CD14-positive monocyte (primary cell): ENCODE measurements around the gene KRTAP11-1. TPM values are rescaled to one million over a fixed set of nuclear protein-coding genes. Genes with fewer than 3 reads are reported as not detected.

ENCODE experiments used
- DNase-seq, 3 donors: peaks; one replicate each; pipeline ENCODE4 v3.0.0-alpha.2; 2011 to 2022
- H2AFZ ChIP-seq: 2 replicates; pipeline ENCODE4 v1.6.0; 2012; ENCODE audit warnings: mild to moderate bottlenecking, low read depth, low read length, inconsistent platforms; ENCODE audit not compliant: insufficient read depth, poor library complexity, severe bottlenecking
- H3K27ac ChIP-seq, 2 donors: 1 replicate in 1 of 2; 2 replicates in 1 of 2; pipeline ENCODE4 v1.5.1; 2012 to 2013; ENCODE audit warnings: low read length in 2 of 2, control low read depth in 1 of 2, inconsistent platforms in 1 of 2, low read depth in 1 of 2, mild to moderate bottlenecking in 1 of 2
- H3K27me3 ChIP-seq, 2 donors: one replicate each; pipeline versions ENCODE4 v1.6.0 to v1.6.1; 2011 to 2013; ENCODE audit warnings: low read length in 2 of 2; ENCODE audit not compliant: control insufficient read depth in 2 of 2, insufficient read depth in 2 of 2
- H3K36me3 ChIP-seq, 2 donors: replicated peaks in 1 of 2; 1 replicate in 1 of 2; 2 replicates in 1 of 2; pipeline versions ENCODE4 v1.5.1 to v1.6.1; 2012 to 2013; ENCODE audit warnings: low read length in 2 of 2, control low read depth in 1 of 2, inconsistent platforms in 1 of 2, mild to moderate bottlenecking in 1 of 2; ENCODE audit not compliant: insufficient read depth in 2 of 2, control insufficient read depth in 1 of 2
- H3K4me1 ChIP-seq, 2 donors: 1 replicate in 1 of 2; 2 replicates in 1 of 2; pipeline versions ENCODE4 v1.5.1 to v1.6.1; 2012 to 2013; ENCODE audit warnings: low read length in 2 of 2, control low read depth in 1 of 2, inconsistent platforms in 1 of 2, mild to moderate bottlenecking in 1 of 2, moderate library complexity in 1 of 2; ENCODE audit not compliant: insufficient read depth in 2 of 2, control insufficient read depth in 1 of 2
- H3K4me2 ChIP-seq: replicated peaks from 2 replicates; pipeline ENCODE3; 2012; ENCODE audit warnings: low read length, moderate library complexity, mild to moderate bottlenecking; ENCODE audit not compliant: poor library complexity, severe bottlenecking; ENCODE audit errors: extremely low read depth
- H3K4me3 ChIP-seq, 3 experiments: fragments of 200-600 bp in 1 of 3; sonication (generic) in 1 of 3; replicated peaks in 1 of 3; 1 replicate in 2 of 3; 2 replicates in 1 of 3; pipeline ENCODE4 v1.5.1; 2011 to 2013; ENCODE audit warnings: low read length in 3 of 3, mild to moderate bottlenecking in 3 of 3, control low read depth in 2 of 3, low read depth in 2 of 3, inconsistent platforms in 1 of 3, moderate library complexity in 1 of 3
- H3K79me2 ChIP-seq: 2 replicates; pipeline ENCODE4 v1.6.0; 2012; ENCODE audit warnings: mild to moderate bottlenecking, control low read depth, inconsistent platforms, low read length, moderate library complexity; ENCODE audit not compliant: insufficient read depth
- H3K9ac ChIP-seq: 2 replicates; pipeline ENCODE4 v1.6.0; 2017; ENCODE audit warnings: low read length, mild to moderate bottlenecking; ENCODE audit not compliant: insufficient read depth, poor library complexity, severe bottlenecking
- H3K9me3 ChIP-seq, 2 donors: replicated peaks in 1 of 2; 1 replicate in 1 of 2; 2 replicates in 1 of 2; pipeline versions ENCODE4 v1.5.1 to v1.6.1; 2012 to 2013; ENCODE audit warnings: low read length in 2 of 2, control low read depth in 1 of 2; ENCODE audit not compliant: control insufficient read depth in 1 of 2, insufficient read depth in 1 of 2
- H4K20me1 ChIP-seq: 2 replicates; pipeline ENCODE4 v1.6.0; 2012; ENCODE audit warnings: mild to moderate bottlenecking, low read length, control low read depth, moderate library complexity; ENCODE audit not compliant: insufficient read depth
- H3K27ac Mint-ChIP-seq, 7 donors: one replicate each; pipeline ENCODE4 v1.8.0; 2020; ENCODE audit warnings: mild to moderate bottlenecking in 7 of 7, mixed read lengths in 7 of 7, moderate library complexity in 6 of 7, inconsistent platforms in 2 of 7
- H3K27me3 Mint-ChIP-seq, 3 donors: one replicate each; pipeline ENCODE4 v1.8.0; 2021 to 2022; ENCODE audit warnings: low read depth in 3 of 3, mild to moderate bottlenecking in 3 of 3, mixed read lengths in 3 of 3, moderate library complexity in 3 of 3, inconsistent platforms in 1 of 3
- H3K36me3 Mint-ChIP-seq, 2 donors: one replicate each; pipeline ENCODE4 v1.8.0; 2020; ENCODE audit warnings: mixed read lengths in 2 of 2, inconsistent platforms in 1 of 2, mild to moderate bottlenecking in 1 of 2
- H3K4me1 Mint-ChIP-seq: one replicate; pipeline ENCODE4 v1.8.0; 2020; ENCODE audit warnings: mild to moderate bottlenecking, mixed read lengths
- H3K4me3 Mint-ChIP-seq, 2 donors: one replicate each; pipeline ENCODE4 v1.8.0; 2020; ENCODE audit warnings: mild to moderate bottlenecking in 2 of 2, mixed read lengths in 2 of 2, moderate library complexity in 1 of 2
- H3K9me3 Mint-ChIP-seq, 7 donors: one replicate each; pipeline ENCODE4 v1.8.0; 2020 to 2022; ENCODE audit warnings: mixed read lengths in 7 of 7, mild to moderate bottlenecking in 6 of 7, moderate library complexity in 6 of 7, inconsistent platforms in 2 of 7
- WGBS: methylation state at CpG from one replicate; pipeline ENCODE4 v1.1.5; 2013; ENCODE audit warnings: missing lambda C conversion rate; ENCODE audit not compliant: insufficient coverage; 5-methylcytosine and 5-hydroxymethylcytosine counted together
- intact Hi-C, 2 donors: fragments of 100-400 bp; cut with micrococcal nuclease; formaldehyde crosslinking; loops; one replicate each; pipeline versions ENCODE4 v1.15.0 to v1.15.1; 2023
- polyA plus RNA-seq, 3 donors: library from polyadenylated mRNA; depleted of rRNA in 1 of 3; unstranded in 2 of 3; stranded (reverse) in 1 of 3; fragments of 300-500 nt in 2 of 3; fragments of >200 nt in 1 of 3; fragmentation: Illumina TruSeq in 2 of 3; gene quantifications; 1 replicate in 2 of 3; 2 replicates in 1 of 3; pipeline ENCODE4 v1.2.3, GENCODE V29; 2012 to 2021
- TF ChIP-seq, protein P1 (sequence below): fragments of 200-600 bp; IDR thresholded peaks from one replicate; pipeline ENCODE4 v1.8.0; 2022; ENCODE audit warnings: antibody characterized with exemption, mild to moderate bottlenecking

KRTAP11-1 gene
- polyA plus RNA-seq, 3 donors = not detected

DNA sequence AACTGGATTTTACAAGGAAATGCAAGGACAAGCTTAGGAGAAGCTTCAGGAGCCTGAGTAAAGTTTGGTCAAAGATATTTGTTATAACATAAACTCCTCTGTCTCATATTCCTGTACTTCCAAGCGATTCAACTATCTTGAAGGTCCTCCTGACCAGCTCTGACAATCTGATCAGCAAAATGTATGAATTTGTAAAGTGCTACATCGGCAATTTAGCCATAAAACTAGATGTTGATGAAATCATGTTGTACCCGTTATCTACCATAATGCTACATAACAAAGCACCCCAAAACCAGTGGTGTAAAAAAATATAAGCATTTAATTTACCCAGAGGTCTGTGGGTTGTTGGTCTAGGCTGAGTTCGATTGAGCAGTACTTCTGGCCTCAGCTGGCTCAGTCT is 19.5 kb upstream of the KRTAP11-1 start:
- H2AFZ ChIP-seq = no peak overlapping the region
- H3K27me3 ChIP-seq = no peaks in the 10 kb centered on the region
- no peak overlapping the region for H3K4me3 ChIP-seq
- H3K27ac ChIP-seq = no peak overlapping the region
- no peaks in the 10 kb centered on the region for H3K36me3 Mint-ChIP-seq
- 67% methylated on average over 1 of the region's 4 CpGs for WGBS
- H3K79me2 ChIP-seq = no peaks in the 10 kb centered on the region
- no peaks in the 10 kb centered on the region for H3K4me1 ChIP-seq
- no peak overlapping the region for H3K4me3 Mint-ChIP-seq
- intact Hi-C loops = no loop called here
- TF ChIP-seq, protein P1, sequence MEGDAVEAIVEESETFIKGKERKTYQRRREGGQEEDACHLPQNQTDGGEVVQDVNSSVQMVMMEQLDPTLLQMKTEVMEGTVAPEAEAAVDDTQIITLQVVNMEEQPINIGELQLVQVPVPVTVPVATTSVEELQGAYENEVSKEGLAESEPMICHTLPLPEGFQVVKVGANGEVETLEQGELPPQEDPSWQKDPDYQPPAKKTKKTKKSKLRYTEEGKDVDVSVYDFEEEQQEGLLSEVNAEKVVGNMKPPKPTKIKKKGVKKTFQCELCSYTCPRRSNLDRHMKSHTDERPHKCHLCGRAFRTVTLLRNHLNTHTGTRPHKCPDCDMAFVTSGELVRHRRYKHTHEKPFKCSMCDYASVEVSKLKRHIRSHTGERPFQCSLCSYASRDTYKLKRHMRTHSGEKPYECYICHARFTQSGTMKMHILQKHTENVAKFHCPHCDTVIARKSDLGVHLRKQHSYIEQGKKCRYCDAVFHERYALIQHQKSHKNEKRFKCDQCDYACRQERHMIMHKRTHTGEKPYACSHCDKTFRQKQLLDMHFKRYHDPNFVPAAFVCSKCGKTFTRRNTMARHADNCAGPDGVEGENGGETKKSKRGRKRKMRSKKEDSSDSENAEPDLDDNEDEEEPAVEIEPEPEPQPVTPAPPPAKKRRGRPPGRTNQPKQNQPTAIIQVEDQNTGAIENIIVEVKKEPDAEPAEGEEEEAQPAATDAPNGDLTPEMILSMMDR = no peak
- no peak overlapping the region for H3K27ac Mint-ChIP-seq
- no peak overlapping the region for H3K9ac ChIP-seq
- peaks cover 0 to 2% (median 1%) of the 10 kb centered on the region in 3 donors for H3K27me3 Mint-ChIP-seq
- H4K20me1 ChIP-seq = no peaks in the 10 kb centered on the region
- DNase-seq = no peak
- no peaks in the 10 kb centered on the region for H3K9me3 ChIP-seq
- no peaks in the 10 kb centered on the region for H3K36me3 ChIP-seq
- H3K4me2 ChIP-seq = no peak overlapping the region
- no peaks in the 10 kb centered on the region for H3K4me1 Mint-ChIP-seq
- H3K9me3 Mint-ChIP-seq = peaks cover 0 to 11% (median 3%) of the 10 kb centered on the region in 7 donors

DNA sequence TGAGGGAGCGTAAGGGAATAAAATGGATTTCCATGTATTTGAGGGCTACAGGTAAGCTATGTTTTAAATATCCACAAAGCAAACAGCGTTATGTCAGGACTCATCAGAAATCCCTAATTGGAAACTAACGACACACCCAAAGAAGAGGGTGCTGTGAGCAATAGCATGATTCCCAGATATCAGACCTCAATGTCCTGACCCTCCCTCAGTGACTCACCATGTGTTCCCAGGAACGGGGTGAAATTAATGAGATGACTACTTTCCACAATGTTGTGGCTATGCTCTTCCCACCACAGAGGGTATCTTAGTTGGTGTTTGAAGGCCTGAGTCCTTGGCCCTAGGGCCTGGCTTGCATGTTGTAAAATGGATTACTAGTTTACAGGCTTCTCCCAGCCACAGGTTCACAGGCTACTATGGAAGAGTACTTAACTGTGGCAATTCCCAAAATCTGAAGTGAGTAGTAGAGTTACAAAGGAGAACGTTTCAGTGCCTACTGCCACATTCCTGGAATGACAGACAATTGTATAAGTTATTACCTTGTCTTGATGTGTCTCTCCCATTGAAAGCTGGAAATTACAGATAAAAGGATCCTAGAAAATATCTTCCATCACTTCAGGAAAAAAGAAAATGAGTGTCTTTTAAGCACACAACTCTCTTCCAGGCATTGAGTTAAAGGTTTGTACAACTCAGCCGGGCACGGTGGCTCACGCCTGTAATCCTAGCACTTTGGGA is 1.7 kb upstream of the KRTAP11-1 start:
- H2AFZ ChIP-seq = no peak overlapping the region
- DNase-seq = no peak
- WGBS = no CpG with 5 or more reads among the region's 8 CpGs
- H3K36me3 Mint-ChIP-seq = no peaks in the 10 kb centered on the region
- H3K4me1 ChIP-seq = no peaks in the 10 kb centered on the region
- H3K9me3 ChIP-seq = peaks cover 0 to 3% of the 10 kb centered on the region in 2 donors
- no peaks in the 10 kb centered on the region for H3K27me3 Mint-ChIP-seq
- H3K27ac Mint-ChIP-seq = no peak overlapping the region
- no peak overlapping the region for H3K9ac ChIP-seq
- TF ChIP-seq, protein P1 = no peak
- H3K4me3 Mint-ChIP-seq = no peak overlapping the region
- H3K36me3 ChIP-seq = no peaks in the 10 kb centered on the region
- no peaks in the 10 kb centered on the region for H3K79me2 ChIP-seq
- H3K27ac ChIP-seq = no peak overlapping the region
- H3K27me3 ChIP-seq = no peaks in the 10 kb centered on the region
- H3K4me1 Mint-ChIP-seq = no peaks in the 10 kb centered on the region
- H3K9me3 Mint-ChIP-seq = peaks cover 0 to 17% (median 5%) of the 10 kb centered on the region in 7 donors
- no peak overlapping the region for H3K4me3 ChIP-seq
- no peaks in the 10 kb centered on the region for H4K20me1 ChIP-seq
- intact Hi-C loops = no loop called here
- no peak overlapping the region for H3K4me2 ChIP-seq
